SH-SY5Y (cell line): ENCODE data around the gene TCL1A.

Experiments used
- GATA2 ChIP-seq: IDR thresholded peaks from 2 replicates; pipeline ENCODE4 v1.6.1; 2011; ENCODE audit warnings: mild to moderate bottlenecking, low read depth, low read length
- GATA3 ChIP-seq: IDR thresholded peaks from 2 replicates; pipeline ENCODE4 v1.6.1; 2011; ENCODE audit warnings: low read depth, mild to moderate bottlenecking, low read length, moderate library complexity

GRCh38 chr14:95701846-95702221, 12.1 kb downstream of the TCL1A start:
- TF ChIP-seq GATA2 (no peak), GATA3 (no peak)
